Ramos (cell line): ENCODE measurements around the gene NTHL1.

Experiments used
- in situ Hi-C: fragments of 300-500 bp; cut with MboI; formaldehyde crosslinking; loops from one replicate; pipeline ENCODE4 v1.14.3; 2022; ENCODE audit warnings: low sequenced_read_pairs; ENCODE audit not compliant: unreplicated experiment

NTHL1 gene

GRCh38 chr16:2019518-2019920, 28.1 kb downstream of the NTHL1 start, which contains the start of gene NPW:
Gene NPW, plus strand, starts transcription at chr16:2019785.
- in situ Hi-C loops: loop anchor here (25.0 kb wide), 1 partner anchor 493 kb away; the partner anchor contains the start of genes AMDHD2 and ATP6V0C

- in situ Hi-C loops: loop anchor here (25.0 kb wide), 1 partner anchor 496 kb away; the partner anchor contains the start of genes AMDHD2 and ATP6V0C
Measured at GRCh38 chr16:2016407-2016922, 31.2 kb downstream of the NTHL1 start.

- in situ Hi-C loops: loop anchor here (25.0 kb wide), 1 partner anchor 496 kb away; the partner anchor contains the start of genes AMDHD2 and ATP6V0C
Measured at GRCh38 chr16:2015947-2016208, 31.8 kb downstream of the NTHL1 start.

- in situ Hi-C loops: loop anchor here (25.0 kb wide), 1 partner anchor 497 kb away; the partner anchor contains the start of genes AMDHD2 and ATP6V0C
Measured at GRCh38 chr16:2015117-2015946, 32.3 kb downstream of the NTHL1 start.

- in situ Hi-C loops: loop anchor here (25.0 kb wide), 1 partner anchor 499 kb away; the partner anchor contains the start of genes AMDHD2 and ATP6V0C
Measured at GRCh38 chr16:2013527-2013926, 34.1 kb downstream of the NTHL1 start.

GRCh38 chr16:2011726-2012125, 35.9 kb downstream of the NTHL1 start:
- in situ Hi-C loops: loop anchor here (25.0 kb wide), 1 partner anchor 501 kb away; the partner anchor contains the start of genes AMDHD2 and ATP6V0C

GRCh38 chr16:2009791-2010510, 37.7 kb downstream of the NTHL1 start, which contains the start of gene ZNF598:
Gene ZNF598, minus strand, starts transcription at chr16:2009821.
- in situ Hi-C loops: loop anchor here (25.0 kb wide), 1 partner anchor 502 kb away; the partner anchor contains the start of genes AMDHD2 and ATP6V0C

DNA sequence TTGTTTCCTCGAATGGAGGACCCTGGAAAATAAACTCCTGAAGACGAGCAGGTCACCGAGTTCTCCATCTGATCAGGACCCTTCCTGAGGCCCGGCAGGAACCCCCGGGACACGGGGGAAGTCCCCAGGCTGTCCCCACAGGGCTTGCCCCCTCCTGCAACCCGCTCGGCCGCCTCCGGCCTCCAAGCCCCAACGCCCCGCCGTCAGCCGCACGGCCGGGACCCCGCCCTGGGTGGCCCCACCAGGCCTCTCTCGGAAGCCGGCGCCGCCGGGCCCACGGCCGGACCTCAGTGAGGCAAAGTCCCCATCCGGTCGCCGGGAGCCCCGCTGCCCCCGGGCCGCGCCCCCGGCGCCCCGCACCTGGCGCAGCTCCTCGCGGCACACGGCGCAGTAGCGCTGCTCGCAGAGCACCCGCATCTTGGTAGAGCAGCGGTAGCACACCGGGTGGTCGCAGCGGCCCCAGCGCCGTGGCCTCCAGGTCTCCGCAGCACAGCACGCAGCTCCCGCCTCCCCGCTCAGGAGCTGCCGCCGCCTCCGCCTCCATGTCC, 38.4 kb downstream of the NTHL1 start:
- in situ Hi-C loops: loop anchor here (25.0 kb wide), 1 partner anchor 503 kb away; the partner anchor contains the start of genes AMDHD2 and ATP6V0C

- in situ Hi-C loops: loop anchor here (25.0 kb wide), 1 partner anchor 504 kb away; the partner anchor contains the start of genes AMDHD2 and ATP6V0C
Measured at GRCh38 chr16:2008631-2009163, 38.9 kb downstream of the NTHL1 start.

DNA sequence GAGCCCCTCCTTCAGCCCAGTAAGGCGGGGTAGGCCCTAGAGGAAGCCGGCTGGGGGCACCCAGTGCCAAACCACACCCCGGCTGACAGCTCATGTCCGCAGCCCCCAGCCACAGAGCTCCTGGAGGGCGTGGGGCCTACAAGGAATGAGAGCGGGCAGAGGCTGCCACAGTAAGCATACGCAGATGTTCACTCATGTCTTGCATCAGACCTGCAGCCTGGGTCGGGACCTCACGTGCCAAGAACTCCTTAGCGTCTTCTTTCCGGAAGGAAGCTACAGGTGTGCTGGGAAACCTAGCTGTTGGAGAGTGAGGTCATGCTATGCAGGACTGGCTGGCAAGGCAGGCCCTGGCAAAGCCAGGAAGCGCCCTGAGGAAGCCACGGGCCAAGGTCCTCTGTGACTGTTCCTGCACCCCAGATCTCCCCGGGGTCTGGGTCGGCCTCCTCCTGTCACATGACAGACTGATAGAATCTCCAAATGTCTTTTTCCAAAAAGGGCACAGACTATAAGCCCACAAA, 39.6 kb downstream of the NTHL1 start:
- in situ Hi-C loops: loop anchor here (25.0 kb wide), 1 partner anchor 504 kb away; the partner anchor contains the start of genes AMDHD2 and ATP6V0C

- in situ Hi-C loops: loop anchor here (25.0 kb wide), 1 partner anchor 505 kb away; the partner anchor contains the start of genes AMDHD2 and ATP6V0C
Measured at GRCh38 chr16:2007081-2007836, 40.4 kb downstream of the NTHL1 start.

DNA sequence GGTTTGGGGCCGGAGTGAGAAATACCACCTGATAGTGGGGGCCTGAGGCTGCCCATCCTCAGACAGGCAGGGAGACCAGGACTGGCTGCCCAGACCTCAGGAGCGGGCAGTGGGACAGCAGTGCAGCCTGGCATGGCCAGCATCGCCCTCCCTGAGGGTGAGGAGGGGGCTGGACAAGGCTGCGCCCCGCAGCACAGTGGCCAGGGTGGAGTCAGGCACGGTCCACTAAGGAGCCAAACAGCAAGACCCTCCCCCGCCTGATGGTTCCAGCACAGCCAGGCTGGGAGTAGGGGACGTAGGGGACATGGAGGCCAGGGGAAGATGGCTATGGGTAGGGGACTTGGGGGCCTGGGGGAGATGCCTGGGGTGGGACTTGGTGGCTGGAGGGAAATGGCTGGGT, 41.3 kb downstream of the NTHL1 start:
- in situ Hi-C loops: loop anchor here (25.0 kb wide), 1 partner anchor 506 kb away; the partner anchor contains the start of genes AMDHD2 and ATP6V0C

DNA sequence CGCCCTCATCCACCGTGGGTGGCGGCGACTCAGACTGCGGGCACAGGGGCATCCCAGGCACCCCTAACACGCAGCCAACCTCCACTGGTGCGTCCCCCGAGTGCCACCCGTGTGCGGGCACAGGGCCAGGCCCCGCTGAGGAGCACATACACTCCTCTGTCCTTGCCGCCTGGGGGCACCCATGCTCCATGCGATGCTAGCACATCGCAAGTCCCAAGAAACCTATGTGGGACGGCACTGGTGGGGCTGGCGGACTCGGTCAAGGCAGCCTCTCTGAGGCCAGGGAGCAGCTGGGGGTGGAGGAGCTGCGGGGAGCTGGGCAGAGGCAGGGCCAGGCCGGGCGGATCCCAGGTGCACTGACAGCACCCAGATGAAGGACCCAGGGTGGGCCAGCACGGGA, 42.0 kb downstream of the NTHL1 start:
- in situ Hi-C loops: loop anchor here (25.0 kb wide), 1 partner anchor 507 kb away; the partner anchor contains the start of genes AMDHD2 and ATP6V0C

- in situ Hi-C loops: loop anchor here (25.0 kb wide), 1 partner anchor 507 kb away; the partner anchor contains the start of genes AMDHD2 and ATP6V0C
Measured at GRCh38 chr16:2004795-2005517, 42.7 kb downstream of the NTHL1 start.

DNA sequence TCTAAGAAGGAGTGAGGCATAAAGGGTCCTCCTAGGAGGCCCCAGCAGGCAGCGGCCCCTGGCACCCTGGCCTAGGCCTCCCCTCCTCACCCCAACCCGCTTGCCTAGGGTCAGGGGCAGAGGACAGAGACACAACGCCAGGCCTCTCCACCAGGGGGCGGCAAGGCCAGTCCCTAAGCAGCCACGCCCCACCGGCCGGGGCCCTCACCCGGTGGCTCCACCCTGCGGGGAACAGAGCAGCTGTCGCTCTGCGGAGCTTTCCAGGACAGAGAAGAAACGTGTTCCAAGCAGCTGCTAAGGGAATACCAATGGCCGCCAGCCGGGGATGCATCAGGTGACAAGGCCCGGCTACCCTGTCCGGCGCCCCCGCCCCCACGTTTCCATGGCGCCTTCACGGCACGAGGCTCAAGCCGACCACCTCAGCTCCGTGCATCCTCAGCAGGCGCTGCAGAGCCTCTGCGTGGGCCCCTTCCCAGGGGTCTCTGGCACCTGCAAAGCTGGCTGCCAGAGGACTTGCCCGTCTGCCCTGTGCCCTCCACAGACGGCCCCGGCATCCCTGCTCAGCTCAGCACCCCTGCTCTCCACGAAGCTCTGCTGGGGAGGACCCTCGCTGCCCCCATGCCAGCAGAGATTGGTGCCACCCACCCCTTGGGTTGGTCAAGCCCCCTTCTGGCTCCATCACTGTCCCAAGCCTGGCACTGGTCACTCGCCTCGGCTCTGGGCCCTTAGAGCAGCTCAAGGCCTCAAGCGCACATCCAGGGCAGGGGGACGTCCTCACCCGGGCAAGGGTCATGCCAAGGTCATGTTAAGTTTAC, 43.6 kb downstream of the NTHL1 start:
- in situ Hi-C loops: loop anchor here (25.0 kb wide), 1 partner anchor 508 kb away; the partner anchor contains the start of genes AMDHD2 and ATP6V0C

GRCh38 chr16:2003231-2003826, 44.3 kb downstream of the NTHL1 start:
- in situ Hi-C loops: loop anchor here (25.0 kb wide), 1 partner anchor 509 kb away; the partner anchor contains the start of genes AMDHD2 and ATP6V0C
